Measurements from ENCODE around the gene N4BP3. TPM values are rescaled to one million over a fixed set of nuclear protein-coding genes. Genes with fewer than 3 reads are reported as not detected.

The N4BP3 gene
- total RNA-seq, result 2.5 TPM
- polyA plus RNA-seq, result under 1 TPM; 0.07 to 0.41 (median 0.34) TPM

- H3K4me3 Mint-ChIP-seq, result peak within 1 kb of the TSS; percentile 83 to 96 (median 91)
- Histone ChIP-seq H3K27ac (ENCODE audit: insufficient read depth, low read length, poor library complexity, severe bottlenecking) (peak within 1 kb of the TSS; percentile 23), H3K36me3 (ENCODE audit: control insufficient read depth, insufficient read depth, low read length) (no peaks in the 10 kb centered on the region), H3K4me1 (ENCODE audit: control insufficient read depth, insufficient read depth, low read length, poor library complexity, severe bottlenecking) (peaks cover 47% of the 10 kb centered on the region), H3K9me3 (ENCODE audit: control insufficient read depth in 2 of 2, low read length in 2 of 2) (no peaks in the 10 kb centered on the region), H3K4me3 (ENCODE audit: low read depth, low read length) (peak within 1 kb of the TSS; percentile 41), H3K27me3 (ENCODE audit: control insufficient read depth, insufficient read depth, low read length) (no peaks in the 10 kb centered on the region)
- DNase-seq (peak; percentile 67 to 85 (median 71)), ATAC-seq (ENCODE audit: low read depth in 2 of 2) (peak; percentile 78 to 80)
- H3K27ac Mint-ChIP-seq, result peak within 1 kb of the TSS in 2 of 3 donors; percentile 23 to 83
- peaks cover 0 to 42% (median 30%) of the 10 kb centered on the region in 4 donors for H3K4me1 Mint-ChIP-seq
- H3K27me3 Mint-ChIP-seq, result peaks cover 23% of the 10 kb centered on the region
- H3K36me3 Mint-ChIP-seq, result no peaks in the 10 kb centered on the region
- H3K9me3 Mint-ChIP-seq, result no peaks in the 10 kb centered on the region
Measured at GRCh38 chr5:178113141-178113787, at the start of gene N4BP3. TSS of gene N4BP3 (plus strand) at chr5:178113532. CDS start at chr5:178119584, 6,052 bp downstream.

GRCh38 chr5:178067755-178068154 is 45.6 kb upstream of the N4BP3 start:
- no peaks in the 10 kb centered on the region for H3K36me3 Mint-ChIP-seq
- Histone ChIP-seq H3K27ac (ENCODE audit: insufficient read depth, low read length, poor library complexity, severe bottlenecking) (no peak overlapping the region), H3K9me3 (ENCODE audit: control insufficient read depth in 2 of 2, low read length in 2 of 2) (no peaks in the 10 kb centered on the region), H3K4me1 (ENCODE audit: control insufficient read depth, insufficient read depth, low read length, poor library complexity, severe bottlenecking) (no peaks in the 10 kb centered on the region), H3K36me3 (ENCODE audit: control insufficient read depth, insufficient read depth, low read length) (no peaks in the 10 kb centered on the region), H3K27me3 (ENCODE audit: control insufficient read depth, insufficient read depth, low read length) (no peaks in the 10 kb centered on the region), H3K4me3 (ENCODE audit: low read depth, low read length) (no peak overlapping the region)
- H3K27ac Mint-ChIP-seq, result no peak overlapping the region
- peaks cover 8% of the 10 kb centered on the region for H3K27me3 Mint-ChIP-seq
- ATAC-seq (ENCODE audit: low read depth in 2 of 2) (no peak), DNase-seq (no peak)
- no peaks in the 10 kb centered on the region for H3K9me3 Mint-ChIP-seq
- peaks cover 0 to 2% (median 0%) of the 10 kb centered on the region in 4 donors for H3K4me1 Mint-ChIP-seq
- H3K4me3 Mint-ChIP-seq, result no peak overlapping the region

GRCh38 chr5:178068293-178068692 is 45.0 kb upstream of the N4BP3 start:
- Histone ChIP-seq H3K4me3 (ENCODE audit: low read depth, low read length) (no peak overlapping the region), H3K9me3 (ENCODE audit: control insufficient read depth in 2 of 2, low read length in 2 of 2) (no peaks in the 10 kb centered on the region), H3K4me1 (ENCODE audit: control insufficient read depth, insufficient read depth, low read length, poor library complexity, severe bottlenecking) (no peaks in the 10 kb centered on the region), H3K27ac (ENCODE audit: insufficient read depth, low read length, poor library complexity, severe bottlenecking) (no peak overlapping the region), H3K36me3 (ENCODE audit: control insufficient read depth, insufficient read depth, low read length) (no peaks in the 10 kb centered on the region), H3K27me3 (ENCODE audit: control insufficient read depth, insufficient read depth, low read length) (no peaks in the 10 kb centered on the region)
- Mint-ChIP-seq H3K4me3 (no peak overlapping the region), H3K36me3 (no peaks in the 10 kb centered on the region), H3K9me3 (no peaks in the 10 kb centered on the region), H3K27ac (no peak overlapping the region), H3K27me3 (peaks cover 8% of the 10 kb centered on the region), H3K4me1 (peaks cover 0 to 2% (median 0%) of the 10 kb centered on the region in 4 donors)
- ATAC-seq (ENCODE audit: low read depth in 2 of 2) (no peak), DNase-seq (no peak)

- Mint-ChIP-seq H3K27ac (no peak overlapping the region), H3K27me3 (peaks cover 10% of the 10 kb centered on the region), H3K4me3 (no peak overlapping the region), H3K4me1 (peaks cover 0 to 2% (median 0%) of the 10 kb centered on the region in 4 donors), H3K9me3 (no peaks in the 10 kb centered on the region), H3K36me3 (no peaks in the 10 kb centered on the region)
- Histone ChIP-seq H3K4me1 (ENCODE audit: control insufficient read depth, insufficient read depth, low read length, poor library complexity, severe bottlenecking) (no peaks in the 10 kb centered on the region), H3K27me3 (ENCODE audit: control insufficient read depth, insufficient read depth, low read length) (peaks cover under 1% of the 10 kb centered on the region), H3K27ac (ENCODE audit: insufficient read depth, low read length, poor library complexity, severe bottlenecking) (no peak overlapping the region), H3K4me3 (ENCODE audit: low read depth, low read length) (no peak overlapping the region), H3K9me3 (ENCODE audit: control insufficient read depth in 2 of 2, low read length in 2 of 2) (no peaks in the 10 kb centered on the region), H3K36me3 (ENCODE audit: control insufficient read depth, insufficient read depth, low read length) (no peaks in the 10 kb centered on the region)
- peak in 2 of 3 donors; percentile 16 to 35 for DNase-seq
- ATAC-seq (ENCODE audit: low read depth in 2 of 2), result no peak
Measured at GRCh38 chr5:178069909-178070308, 43.4 kb upstream of the N4BP3 start.

- H3K9me3 ChIP-seq (ENCODE audit: control insufficient read depth in 2 of 2, low read length in 2 of 2), result no peaks in the 10 kb centered on the region
- peaks cover 16% of the 10 kb centered on the region for H3K27me3 Mint-ChIP-seq
- H3K36me3 ChIP-seq (ENCODE audit: control insufficient read depth, insufficient read depth, low read length), result no peaks in the 10 kb centered on the region
- ATAC-seq (ENCODE audit: low read depth in 2 of 2), result no peak
- H3K36me3 Mint-ChIP-seq, result no peaks in the 10 kb centered on the region
- no peak overlapping the region for H3K4me3 Mint-ChIP-seq
- no peak for DNase-seq
- no peak overlapping the region for H3K4me3 ChIP-seq (ENCODE audit: low read depth, low read length)
- no peak overlapping the region for H3K27ac Mint-ChIP-seq
- H3K4me1 Mint-ChIP-seq, result peaks cover 0 to 6% (median 2%) of the 10 kb centered on the region in 4 donors
- H3K27ac ChIP-seq (ENCODE audit: insufficient read depth, low read length, poor library complexity, severe bottlenecking), result no peak overlapping the region
- H3K27me3 ChIP-seq (ENCODE audit: control insufficient read depth, insufficient read depth, low read length), result peaks cover 2% of the 10 kb centered on the region
- H3K4me1 ChIP-seq (ENCODE audit: control insufficient read depth, insufficient read depth, low read length, poor library complexity, severe bottlenecking), result no peaks in the 10 kb centered on the region
- no peaks in the 10 kb centered on the region for H3K9me3 Mint-ChIP-seq
Measured at GRCh38 chr5:178071108-178071507, 42.2 kb upstream of the N4BP3 start.

- Mint-ChIP-seq H3K36me3 (no peaks in the 10 kb centered on the region), H3K27ac (no peak overlapping the region), H3K9me3 (no peaks in the 10 kb centered on the region), H3K4me1 (peaks cover 0 to 6% (median 4%) of the 10 kb centered on the region in 4 donors), H3K4me3 (no peak overlapping the region), H3K27me3 (peaks cover 19% of the 10 kb centered on the region)
- Histone ChIP-seq H3K36me3 (ENCODE audit: control insufficient read depth, insufficient read depth, low read length) (no peaks in the 10 kb centered on the region), H3K9me3 (ENCODE audit: control insufficient read depth in 2 of 2, low read length in 2 of 2) (no peaks in the 10 kb centered on the region), H3K27ac (ENCODE audit: insufficient read depth, low read length, poor library complexity, severe bottlenecking) (no peak overlapping the region), H3K4me3 (ENCODE audit: low read depth, low read length) (no peak overlapping the region), H3K4me1 (ENCODE audit: control insufficient read depth, insufficient read depth, low read length, poor library complexity, severe bottlenecking) (no peaks in the 10 kb centered on the region), H3K27me3 (ENCODE audit: control insufficient read depth, insufficient read depth, low read length) (peaks cover 2% of the 10 kb centered on the region)
- ATAC-seq (ENCODE audit: low read depth in 2 of 2) (no peak), DNase-seq (no peak)
Measured at GRCh38 chr5:178072749-178073148, 40.6 kb upstream of the N4BP3 start.

GRCh38 chr5:178074266-178074952 is 38.9 kb upstream of the N4BP3 start:
- no peaks in the 10 kb centered on the region for H3K36me3 Mint-ChIP-seq
- Histone ChIP-seq H3K4me1 (ENCODE audit: control insufficient read depth, insufficient read depth, low read length, poor library complexity, severe bottlenecking) (no peaks in the 10 kb centered on the region), H3K4me3 (ENCODE audit: low read depth, low read length) (no peak overlapping the region), H3K9me3 (ENCODE audit: control insufficient read depth in 2 of 2, low read length in 2 of 2) (no peaks in the 10 kb centered on the region), H3K27me3 (ENCODE audit: control insufficient read depth, insufficient read depth, low read length) (peaks cover 2% of the 10 kb centered on the region), H3K36me3 (ENCODE audit: control insufficient read depth, insufficient read depth, low read length) (no peaks in the 10 kb centered on the region), H3K27ac (ENCODE audit: insufficient read depth, low read length, poor library complexity, severe bottlenecking) (no peak overlapping the region)
- H3K27me3 Mint-ChIP-seq, result peaks cover 19% of the 10 kb centered on the region
- peaks cover 0 to 6% (median 4%) of the 10 kb centered on the region in 4 donors for H3K4me1 Mint-ChIP-seq
- H3K4me3 Mint-ChIP-seq, result no peak overlapping the region
- H3K9me3 Mint-ChIP-seq, result no peaks in the 10 kb centered on the region
- H3K27ac Mint-ChIP-seq, result no peak overlapping the region
- ATAC-seq (ENCODE audit: low read depth in 2 of 2) (no peak), DNase-seq (peak in 1 of 3 donors; percentile 7)
